ENCODE results near the gene LGSN. TPM values are rescaled to one million over a fixed set of nuclear protein-coding genes. Genes with fewer than 3 reads are reported as not detected.
"Not testable (repeated sequence)": the region's sequence is repeated elsewhere in the genome, so short reads cannot be mapped to it uniquely, and the experiment has no call there.

Gene LGSN
- total and polyA plus RNA-seq, 2 of the 8 experiments (the other 6 are each of a cell fraction or from before 2014, with no cell fraction given) = 0.08 TPM; not detected in 1

- no peak for TF ChIP-seq RNF2 (IDR thresholded peaks at IDR 0.05; ENCODE audit: borderline replicate concordance, low read depth, low read length, missing control alignments, poor library complexity, severe bottlenecking)
- TF ChIP-seq CTBP2 (IDR thresholded peaks at IDR 0.05; ENCODE audit: borderline replicate concordance, insufficient read depth, insufficient read length, low read length) = no peak
- TF ChIP-seq TCF12 (IDR thresholded peaks at IDR 0.05; ENCODE audit: low read depth, low read length) = no peak
- no peak for TF ChIP-seq TBP (IDR thresholded peaks at IDR 0.05; ENCODE audit: low read depth, low read length)
- no peak for TF ChIP-seq TEAD4 (IDR thresholded peaks at IDR 0.05; ENCODE audit: low read depth, low read length)
- no peak for TF ChIP-seq EZH2 (IDR thresholded peaks at IDR 0.05; ENCODE audit: low read depth, low read length, severe bottlenecking)
These were observed 48.6 kb upstream of the LGSN start (continued) for GRCh38 chr6:63368347-63368746.

- H3K23me2 ChIP-seq (ENCODE audit: low read depth, low read length); H3K79me2 ChIP-seq (ENCODE audit: control insufficient read depth in 1 of 2, insufficient read depth in 2 of 2, low read length in 2 of 2); H3K18ac ChIP-seq (ENCODE audit: extremely low read depth, low read length); H3K4me2 ChIP-seq (ENCODE audit: insufficient read depth in 1 of 2, low read depth in 2 of 2, low read length in 2 of 2); H3K9ac ChIP-seq (replicated peaks in 1 of 4; ENCODE audit: extremely low read depth in 1 of 4, low read depth in 3 of 4, low read length in 3 of 4); H3K27ac ChIP-seq (ENCODE audit: low read depth, low read length); H2BK12ac ChIP-seq (ENCODE audit: low read depth, low read length); H2BK15ac ChIP-seq (ENCODE audit: low read length); H2AFZ ChIP-seq (ENCODE audit: low read length); H4K91ac ChIP-seq (replicated peaks; ENCODE audit: insufficient read length, low read length); H3K56ac ChIP-seq (replicated peaks; ENCODE audit: insufficient read length, low read depth, low read length); H2BK5ac ChIP-seq (ENCODE audit: low read depth, low read length); H3K4me1 ChIP-seq (replicated peaks in 1 of 4; ENCODE audit: control insufficient read depth in 3 of 4, insufficient read depth in 4 of 4, low read length in 3 of 4); H3K27me3 ChIP-seq (replicated peaks in 1 of 4; ENCODE audit: control insufficient read depth in 3 of 4, extremely low read depth in 1 of 4, insufficient read depth in 3 of 4, low read length in 3 of 4); H4K5ac ChIP-seq (ENCODE audit: insufficient read length, low read depth, low read length); POLR2A ChIA-PET (ENCODE audit: partially characterized antibody); H3K79me1 ChIP-seq (ENCODE audit: low read depth, low read length); FAIRE-seq; H3K23ac ChIP-seq (ENCODE audit: insufficient read length); H2AK5ac ChIP-seq (ENCODE audit: low read depth, low read length); H3K4me3 ChIP-seq (ENCODE audit: extremely low read depth in 1 of 4, insufficient read depth in 2 of 4, low read depth in 3 of 4, low read length in 4 of 4); H4K8ac ChIP-seq (ENCODE audit: extremely low read depth, insufficient read depth, low read length); H3K36me3 ChIP-seq (ENCODE audit: control insufficient read depth in 2 of 4, insufficient read depth in 4 of 4, low read length in 3 of 4); H2BK120ac ChIP-seq (replicated peaks; ENCODE audit: low read depth, low read length); H2BK20ac ChIP-seq (ENCODE audit: low read length); H4K20me1 ChIP-seq (replicated peaks in 1 of 2; ENCODE audit: control insufficient read depth in 1 of 2, insufficient read depth in 2 of 2, low read length in 2 of 2); DNase-seq (ENCODE audit: low read depth in 1 of 2, low spot score in 2 of 2); H3K4ac ChIP-seq (replicated peaks; ENCODE audit: insufficient read length, low read depth, low read length); H3K14ac ChIP-seq (ENCODE audit: insufficient read length): not testable (repeated sequence)
- CTCF ChIA-PET (ENCODE audit: partially characterized antibody) = interaction anchor here (0.6 kb wide), 1 partner anchor 174 kb away, joined by 3 read pairs; no protein-coding TSS in a partner anchor
- peaks cover 14 to 18% of the 10 kb centered on the region in 2 experiments for H3K9me3 ChIP-seq (ENCODE audit: insufficient read depth in 2 of 2, low read depth in 1 of 2, low read length in 1 of 2)
- WGBS, 2 experiments (ENCODE audit: extremely low coverage in 1 of 2, insufficient coverage in 1 of 2, insufficient read length in 1 of 2, insufficient replicate concordance in 2 of 2, low coverage in 1 of 2, low lambda C conversion rate in 2 of 2, missing lambda C conversion rate in 1 of 2) = 89% methylated on average over 7 of the region's 10 CpGs; no CpG with 5 or more reads in 1 of the 2 experiments
These were observed 42.8 kb upstream of the LGSN start for GRCh38 chr6:63362500-63363120.

All from H1 (cell line).